ENCODE measurements around the gene TBX6.

DNA sequence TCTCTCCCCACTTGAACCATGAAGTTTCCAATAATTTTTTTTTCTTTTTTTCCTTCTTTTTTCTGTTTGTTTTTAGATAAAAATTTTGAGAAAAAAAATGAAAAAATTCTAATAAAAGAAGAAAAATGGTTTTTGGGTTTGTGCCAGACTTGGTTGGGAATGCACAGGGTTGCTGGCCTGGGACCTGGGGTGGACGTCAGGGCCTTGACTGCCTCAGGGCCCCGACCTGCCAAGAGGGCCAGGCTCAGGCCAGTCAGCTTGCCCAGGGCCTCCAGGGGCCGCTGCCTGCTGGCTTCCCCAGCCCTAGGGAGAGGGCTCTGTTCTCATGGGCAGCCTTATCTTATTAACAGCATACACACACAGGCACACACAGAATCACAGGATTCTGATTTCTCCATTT, 6.5 kb downstream of the TBX6 start:
- TF ChIP-seq, protein P1, sequence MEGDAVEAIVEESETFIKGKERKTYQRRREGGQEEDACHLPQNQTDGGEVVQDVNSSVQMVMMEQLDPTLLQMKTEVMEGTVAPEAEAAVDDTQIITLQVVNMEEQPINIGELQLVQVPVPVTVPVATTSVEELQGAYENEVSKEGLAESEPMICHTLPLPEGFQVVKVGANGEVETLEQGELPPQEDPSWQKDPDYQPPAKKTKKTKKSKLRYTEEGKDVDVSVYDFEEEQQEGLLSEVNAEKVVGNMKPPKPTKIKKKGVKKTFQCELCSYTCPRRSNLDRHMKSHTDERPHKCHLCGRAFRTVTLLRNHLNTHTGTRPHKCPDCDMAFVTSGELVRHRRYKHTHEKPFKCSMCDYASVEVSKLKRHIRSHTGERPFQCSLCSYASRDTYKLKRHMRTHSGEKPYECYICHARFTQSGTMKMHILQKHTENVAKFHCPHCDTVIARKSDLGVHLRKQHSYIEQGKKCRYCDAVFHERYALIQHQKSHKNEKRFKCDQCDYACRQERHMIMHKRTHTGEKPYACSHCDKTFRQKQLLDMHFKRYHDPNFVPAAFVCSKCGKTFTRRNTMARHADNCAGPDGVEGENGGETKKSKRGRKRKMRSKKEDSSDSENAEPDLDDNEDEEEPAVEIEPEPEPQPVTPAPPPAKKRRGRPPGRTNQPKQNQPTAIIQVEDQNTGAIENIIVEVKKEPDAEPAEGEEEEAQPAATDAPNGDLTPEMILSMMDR (IDR thresholded peaks at IDR 0.05; ENCODE audit: poor library complexity, severe bottlenecking), result no peak
- TF ChIP-seq POLR2AphosphoS5 (IDR thresholded peaks at IDR 0.05), result no peak
- no peak for TF ChIP-seq EZH2 (IDR thresholded peaks at IDR 0.05; ENCODE audit: borderline replicate concordance, insufficient read depth, low read length, poor library complexity, severe bottlenecking)
- TF ChIP-seq RAD21 (conservative IDR thresholded peaks at IDR 0.05), result no peak
- TF ChIP-seq, protein P2, sequence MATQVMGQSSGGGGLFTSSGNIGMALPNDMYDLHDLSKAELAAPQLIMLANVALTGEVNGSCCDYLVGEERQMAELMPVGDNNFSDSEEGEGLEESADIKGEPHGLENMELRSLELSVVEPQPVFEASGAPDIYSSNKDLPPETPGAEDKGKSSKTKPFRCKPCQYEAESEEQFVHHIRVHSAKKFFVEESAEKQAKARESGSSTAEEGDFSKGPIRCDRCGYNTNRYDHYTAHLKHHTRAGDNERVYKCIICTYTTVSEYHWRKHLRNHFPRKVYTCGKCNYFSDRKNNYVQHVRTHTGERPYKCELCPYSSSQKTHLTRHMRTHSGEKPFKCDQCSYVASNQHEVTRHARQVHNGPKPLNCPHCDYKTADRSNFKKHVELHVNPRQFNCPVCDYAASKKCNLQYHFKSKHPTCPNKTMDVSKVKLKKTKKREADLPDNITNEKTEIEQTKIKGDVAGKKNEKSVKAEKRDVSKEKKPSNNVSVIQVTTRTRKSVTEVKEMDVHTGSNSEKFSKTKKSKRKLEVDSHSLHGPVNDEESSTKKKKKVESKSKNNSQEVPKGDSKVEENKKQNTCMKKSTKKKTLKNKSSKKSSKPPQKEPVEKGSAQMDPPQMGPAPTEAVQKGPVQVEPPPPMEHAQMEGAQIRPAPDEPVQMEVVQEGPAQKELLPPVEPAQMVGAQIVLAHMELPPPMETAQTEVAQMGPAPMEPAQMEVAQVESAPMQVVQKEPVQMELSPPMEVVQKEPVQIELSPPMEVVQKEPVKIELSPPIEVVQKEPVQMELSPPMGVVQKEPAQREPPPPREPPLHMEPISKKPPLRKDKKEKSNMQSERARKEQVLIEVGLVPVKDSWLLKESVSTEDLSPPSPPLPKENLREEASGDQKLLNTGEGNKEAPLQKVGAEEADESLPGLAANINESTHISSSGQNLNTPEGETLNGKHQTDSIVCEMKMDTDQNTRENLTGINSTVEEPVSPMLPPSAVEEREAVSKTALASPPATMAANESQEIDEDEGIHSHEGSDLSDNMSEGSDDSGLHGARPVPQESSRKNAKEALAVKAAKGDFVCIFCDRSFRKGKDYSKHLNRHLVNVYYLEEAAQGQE (IDR thresholded peaks at IDR 0.05; ENCODE audit: borderline replicate concordance), result no peak

Data from neural cell (in vitro differentiated cells).